CD4-positive, alpha-beta T cell treated with Interleukin-17A for 1 hour (primary cell): ENCODE data around the gene ACBD4.

Experiments used
- DNase-seq: peaks from one replicate; pipeline ENCODE4 v3.0.0-alpha.2; 2020

The ACBD4 gene

GRCh38 chr17:45138911-45139532 is 3.5 kb downstream of the ACBD4 start:
- DNase-seq: no peak

GRCh38 chr17:45139533-45139920 is 4.0 kb downstream of the ACBD4 start:
- DNase-seq: no peak

GRCh38 chr17:45143094-45143670 is 7.7 kb downstream of the ACBD4 start:
- DNase-seq: no peak

GRCh38 chr17:45143767-45144198 is 8.3 kb downstream of the ACBD4 start:
- no peak for DNase-seq

GRCh38 chr17:45144199-45145034 is 8.9 kb downstream of the ACBD4 start:
- DNase-seq: peak; percentile 25

GRCh38 chr17:45145035-45145389 is 9.5 kb downstream of the ACBD4 start:
- no peak for DNase-seq

GRCh38 chr17:45146166-45146565 is 10.7 kb downstream of the ACBD4 start:
- DNase-seq: no peak

- no peak for DNase-seq
Measured at GRCh38 chr17:45146592-45146889, 11.1 kb downstream of the ACBD4 start.

- no peak for DNase-seq
Measured at GRCh38 chr17:45146890-45147580, 11.5 kb downstream of the ACBD4 start.

GRCh38 chr17:45147581-45148182 is 12.2 kb downstream of the ACBD4 start:
- DNase-seq: peak; percentile 92

GRCh38 chr17:45148183-45149036 is 12.9 kb downstream of the ACBD4 start, which contains the start of gene HEXIM1:
TSS of gene HEXIM1 (plus strand) at chr17:45148475. CDS start at chr17:45149191, 716 bp downstream.
- DNase-seq: peak; percentile 100

GRCh38 chr17:45149037-45149668 is 13.7 kb downstream of the ACBD4 start:
- DNase-seq: peak; percentile 77

GRCh38 chr17:45149669-45150664 is 14.5 kb downstream of the ACBD4 start:
- peak; percentile 50 for DNase-seq

GRCh38 chr17:45150911-45151809 is 15.7 kb downstream of the ACBD4 start:
- DNase-seq: no peak

- DNase-seq: no peak
Measured at GRCh38 chr17:45155029-45155428, 19.5 kb downstream of the ACBD4 start.

- no peak for DNase-seq
Measured at GRCh38 chr17:45155483-45155882, 20.0 kb downstream of the ACBD4 start.

GRCh38 chr17:45156242-45156641 is 20.8 kb downstream of the ACBD4 start:
- no peak for DNase-seq

GRCh38 chr17:45160447-45161287 is 25.2 kb downstream of the ACBD4 start:
- DNase-seq: peak; percentile 71
